ENCODE results near the gene WDR89. TPM values are rescaled to one million over a fixed set of nuclear protein-coding genes. Genes with fewer than 3 reads are reported as not detected.

The WDR89 gene
- total and polyA plus RNA-seq, 9 of the 15 experiments (the other 6 are each of a cell fraction or from before 2014, with no cell fraction given) = 9.3 to 25.6 (median 16.2) TPM

DNA sequence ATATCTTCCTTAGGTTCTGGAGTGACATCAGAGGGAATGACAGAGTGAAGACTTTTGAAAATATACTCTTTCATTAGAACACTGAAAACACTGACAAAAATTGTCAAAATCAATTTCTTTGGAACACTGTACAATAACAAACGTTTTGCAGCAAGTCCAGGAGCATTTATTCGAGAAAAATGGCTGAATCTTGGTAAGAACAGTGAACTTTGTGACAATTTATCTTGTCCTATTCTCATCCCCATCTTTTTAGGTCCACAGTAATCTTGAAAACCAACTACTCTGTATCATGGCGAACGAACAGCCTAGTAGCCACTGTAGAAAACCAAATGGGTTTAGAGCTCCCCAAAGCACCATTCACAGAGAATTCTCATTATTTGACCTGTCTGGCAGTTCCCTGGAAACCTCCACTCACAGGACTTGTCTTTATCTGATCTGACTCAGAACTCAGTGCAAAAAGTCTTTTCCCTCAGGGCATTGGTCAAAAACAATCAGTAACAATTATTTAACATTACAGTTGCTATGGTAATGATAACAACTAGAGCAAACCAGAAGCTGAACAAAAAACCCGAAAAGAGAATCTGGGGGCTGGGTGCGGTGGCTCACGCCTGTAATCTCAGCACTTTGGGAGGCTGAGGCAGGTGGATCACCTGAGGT lies 78.2 kb downstream of the WDR89 start:
- ATAC-seq (no peak; the same call in 2 of the 3 replicates), FAIRE-seq (no peak), DNase-seq (ENCODE audit: extremely low read depth in 1 of 4, low spot score in 3 of 4) (peak in 1 of 4 experiments; percentile 13)
- Histone ChIP-seq H3K9me1 (ENCODE audit: control insufficient read depth, insufficient read depth, low read length) (no peaks in the 10 kb centered on the region), H3K4me3 (no peak overlapping the region), H2AFZ (ENCODE audit: low read depth, low read length) (no peak overlapping the region), H4K20me1 (replicated peaks; ENCODE audit: control insufficient read depth, insufficient read depth, low read length) (no peaks in the 10 kb centered on the region), H3K79me2 (ENCODE audit: control insufficient read depth, insufficient read depth, low read length) (no peaks in the 10 kb centered on the region), H3K27ac (ENCODE audit: extremely low read depth, low read depth, low read length) (no peak overlapping the region), H3K4me1 (replicated peaks in 1 of 2; ENCODE audit: control insufficient read depth in 2 of 2, insufficient read depth in 2 of 2, low read length in 2 of 2) (no peaks in the 10 kb centered on the region), H3K36me3 (ENCODE audit: control insufficient read depth, insufficient read depth, low read length) (no peaks in the 10 kb centered on the region), H3K4me2 (ENCODE audit: insufficient read depth, low read length) (no peak overlapping the region), H3K27me3 (ENCODE audit: control insufficient read depth in 2 of 2, insufficient read depth in 2 of 2, low read length in 2 of 2) (peaks cover 3 to 5% of the 10 kb centered on the region in 2 experiments; a peak in 3 of 5 replicates), H3K9ac (ENCODE audit: insufficient read depth in 1 of 2, low read depth in 2 of 2, low read length in 2 of 2) (no peak overlapping the region), H3K9me3 (replicated peaks; ENCODE audit: control insufficient read depth, insufficient read depth, low read depth, low read length) (no peaks in the 10 kb centered on the region)
- 4% methylated on average over 7 of the region's 7 CpGs for WGBS (ENCODE audit: insufficient coverage, low coverage, missing lambda C conversion rate)
- BruUV-seq (replicated peaks) = no TSS peak
- intact Hi-C loops (cut with micrococcal nuclease) = no loop called here
- TF ChIP-seq PRMT5 (CRISPR knock-in tag; IDR thresholded peaks at IDR 0.05) = no peak
- TF ChIP-seq RFX1 (IDR thresholded peaks at IDR 0.05) = peak; percentile 63
- TF ChIP-seq FOXJ2 (tag; IDR thresholded peaks at IDR 0.05) = peak; percentile 48; the same call in 1 of the 2 replicates
- peak; percentile 40; the same call in 1 of the 2 replicates for TF ChIP-seq JUND (IDR thresholded peaks at IDR 0.05; ENCODE audit: borderline replicate concordance, low read depth, low read length)
- TF ChIP-seq JUND (tag; IDR thresholded peaks at IDR 0.05; ENCODE audit: borderline replicate concordance, low read depth, low read length) = no peak; the same call in 2 of the 3 replicates
- TF ChIP-seq FOSL1 (tag; conservative IDR thresholded peaks at IDR 0.05) = peak; percentile 78
- ChIA-PET POLR2A (no interaction called here), CTCF (ENCODE audit: low intra/inter-chr PET ratio) (no interaction called here)
- in situ Hi-C loops (cut with MboI) = no loop called here

DNA sequence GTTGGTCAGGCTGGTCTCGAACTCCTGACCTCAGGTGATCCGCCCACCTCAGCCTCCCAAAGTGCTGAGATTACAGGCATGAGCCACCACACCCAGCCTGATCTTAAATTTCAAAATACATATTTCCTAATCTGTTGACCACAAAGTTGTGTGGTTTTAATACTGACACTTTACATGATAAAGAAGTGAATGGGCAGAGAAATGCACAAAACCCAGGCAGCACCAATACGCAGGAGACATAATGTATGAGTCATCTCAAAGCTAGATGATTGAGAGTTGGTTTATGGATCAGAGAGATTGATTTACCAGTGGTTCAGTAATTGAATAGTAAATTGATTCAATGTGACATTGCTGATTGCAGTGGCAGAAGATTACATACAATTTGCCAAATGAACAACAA lies 79.3 kb downstream of the WDR89 start:
- Histone ChIP-seq H3K9me3 (replicated peaks; ENCODE audit: control insufficient read depth, insufficient read depth, low read depth, low read length) (no peaks in the 10 kb centered on the region), H3K79me2 (ENCODE audit: control insufficient read depth, insufficient read depth, low read length) (no peaks in the 10 kb centered on the region), H2AFZ (ENCODE audit: low read depth, low read length) (no peak overlapping the region), H3K9ac (ENCODE audit: insufficient read depth in 1 of 2, low read depth in 2 of 2, low read length in 2 of 2) (no peak overlapping the region), H3K4me1 (replicated peaks in 1 of 2; ENCODE audit: control insufficient read depth in 2 of 2, insufficient read depth in 2 of 2, low read length in 2 of 2) (no peaks in the 10 kb centered on the region), H3K4me3 (no peak overlapping the region), H3K36me3 (ENCODE audit: control insufficient read depth, insufficient read depth, low read length) (no peaks in the 10 kb centered on the region), H3K27me3 (ENCODE audit: control insufficient read depth in 2 of 2, insufficient read depth in 2 of 2, low read length in 2 of 2) (peaks cover 0 to 1% of the 10 kb centered on the region in 2 experiments; a peak in 1 of 5 replicates), H3K27ac (ENCODE audit: extremely low read depth, low read depth, low read length) (no peak overlapping the region), H4K20me1 (replicated peaks; ENCODE audit: control insufficient read depth, insufficient read depth, low read length) (no peaks in the 10 kb centered on the region), H3K9me1 (ENCODE audit: control insufficient read depth, insufficient read depth, low read length) (no peaks in the 10 kb centered on the region), H3K4me2 (ENCODE audit: insufficient read depth, low read length) (no peak overlapping the region)
- POLR2A ChIA-PET = no interaction called here
- no TSS peak for BruUV-seq (replicated peaks)
- in situ Hi-C loops (cut with MboI) = no loop called here
- DNase-seq (ENCODE audit: extremely low read depth in 1 of 4, low spot score in 3 of 4) = no peak
- FAIRE-seq = no peak
- no peak for ATAC-seq
- CTCF ChIA-PET (ENCODE audit: low intra/inter-chr PET ratio) = no interaction called here
- 5% methylated on average over 3 of the region's 3 CpGs for whole genome bisulfite sequencing (ENCODE audit: insufficient coverage, low coverage, missing lambda C conversion rate)
- no peak for TF ChIP-seq HIVEP1 (CRISPR knock-in tag; IDR thresholded peaks at IDR 0.05)
- no peak for TF ChIP-seq PCBP2 (IDR thresholded peaks at IDR 0.05; ENCODE audit: low read depth, low read length, poor library complexity, severe bottlenecking)
- TF ChIP-seq, protein P1, sequence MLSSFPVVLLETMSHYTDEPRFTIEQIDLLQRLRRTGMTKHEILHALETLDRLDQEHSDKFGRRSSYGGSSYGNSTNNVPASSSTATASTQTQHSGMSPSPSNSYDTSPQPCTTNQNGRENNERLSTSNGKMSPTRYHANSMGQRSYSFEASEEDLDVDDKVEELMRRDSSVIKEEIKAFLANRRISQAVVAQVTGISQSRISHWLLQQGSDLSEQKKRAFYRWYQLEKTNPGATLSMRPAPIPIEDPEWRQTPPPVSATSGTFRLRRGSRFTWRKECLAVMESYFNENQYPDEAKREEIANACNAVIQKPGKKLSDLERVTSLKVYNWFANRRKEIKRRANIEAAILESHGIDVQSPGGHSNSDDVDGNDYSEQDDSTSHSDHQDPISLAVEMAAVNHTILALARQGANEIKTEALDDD (IDR thresholded peaks at IDR 0.05) = no peak
- no peak for TF ChIP-seq CHD2 (IDR thresholded peaks at IDR 0.05; ENCODE audit: low read depth, low read length)
- TF ChIP-seq, protein P2, sequence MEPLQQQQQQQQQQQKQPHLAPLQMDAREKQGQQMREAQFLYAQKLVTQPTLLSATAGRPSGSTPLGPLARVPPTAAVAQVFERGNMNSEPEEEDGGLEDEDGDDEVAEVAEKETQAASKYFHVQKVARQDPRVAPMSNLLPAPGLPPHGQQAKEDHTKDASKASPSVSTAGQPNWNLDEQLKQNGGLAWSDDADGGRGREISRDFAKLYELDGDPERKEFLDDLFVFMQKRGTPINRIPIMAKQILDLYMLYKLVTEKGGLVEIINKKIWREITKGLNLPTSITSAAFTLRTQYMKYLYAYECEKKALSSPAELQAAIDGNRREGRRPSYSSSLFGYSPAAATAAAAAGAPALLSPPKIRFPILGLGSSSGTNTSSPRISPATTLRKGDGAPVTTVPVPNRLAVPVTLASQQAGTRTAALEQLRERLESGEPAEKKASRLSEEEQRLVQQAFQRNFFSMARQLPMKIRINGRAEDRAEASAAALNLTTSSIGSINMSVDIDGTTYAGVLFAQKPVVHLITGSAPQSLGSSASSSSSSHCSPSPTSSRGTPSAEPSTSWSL (CRISPR knock-in tag; IDR thresholded peaks at IDR 0.05; ENCODE audit: borderline replicate concordance) = no peak
- intact Hi-C loops (cut with micrococcal nuclease) = no loop called here
